Activated gamma-delta T cell treated with Interleukin-2 at 50 U/mL for 16 hours (primary cell): ENCODE measurements around the gene CYTH1.

Source experiments
- DNase-seq: peaks from one replicate; pipeline ENCODE4 v3.0.0-alpha.2; 2020

Gene CYTH1

DNA sequence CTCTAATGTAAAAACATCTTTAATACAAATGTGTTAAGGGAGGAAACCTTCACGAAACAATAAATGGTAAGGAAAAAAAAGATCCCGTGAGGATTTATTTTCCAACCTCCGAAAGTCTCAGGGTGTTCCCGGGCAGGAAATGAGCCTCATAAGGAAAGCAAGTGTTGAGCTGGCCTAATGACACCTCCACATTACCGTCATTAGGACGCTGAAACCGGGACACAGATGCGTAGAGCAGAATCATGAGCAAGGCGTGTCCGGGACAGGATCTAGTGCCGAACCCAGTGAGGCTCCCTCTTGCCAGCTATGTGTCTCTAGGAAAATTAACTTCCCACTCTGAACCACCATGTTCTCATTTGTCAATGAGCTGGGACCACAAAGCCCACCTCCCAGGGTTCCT is 22.7 kb upstream of the CYTH1 start:
- no peak for DNase-seq

DNA sequence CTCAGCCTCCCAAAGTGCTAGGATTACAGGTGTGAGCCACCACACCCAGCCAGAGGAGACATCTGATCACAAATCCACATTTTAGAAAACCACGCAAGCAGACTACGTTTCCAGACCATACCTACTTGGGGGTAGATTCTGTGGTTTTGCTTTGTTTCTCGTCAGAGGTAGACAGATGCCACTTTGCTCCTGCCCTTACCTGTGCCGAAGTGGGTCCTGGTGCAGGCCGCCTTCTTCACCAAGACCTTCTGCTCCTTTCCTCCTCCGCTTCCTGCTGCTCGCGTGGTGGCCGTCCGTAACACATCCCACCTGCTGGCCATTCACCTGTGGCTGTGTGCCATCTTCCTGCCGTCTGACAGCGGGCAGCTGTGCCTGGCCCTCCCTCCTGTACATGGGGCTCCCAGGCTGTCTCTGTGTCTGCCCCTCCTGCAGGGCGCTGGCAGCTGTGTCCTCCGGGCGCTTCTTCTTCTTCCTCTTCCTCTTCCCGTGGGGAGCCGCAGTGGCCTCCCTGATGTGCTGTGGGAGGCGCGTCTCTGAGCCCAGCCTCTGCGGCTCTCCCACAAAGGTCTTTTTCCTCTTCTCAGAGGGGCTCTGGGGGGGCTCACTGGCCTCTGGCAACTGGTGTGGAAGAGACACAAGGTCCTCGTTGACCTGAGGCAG is 21.2 kb upstream of the CYTH1 start:
- no peak for DNase-seq

DNA sequence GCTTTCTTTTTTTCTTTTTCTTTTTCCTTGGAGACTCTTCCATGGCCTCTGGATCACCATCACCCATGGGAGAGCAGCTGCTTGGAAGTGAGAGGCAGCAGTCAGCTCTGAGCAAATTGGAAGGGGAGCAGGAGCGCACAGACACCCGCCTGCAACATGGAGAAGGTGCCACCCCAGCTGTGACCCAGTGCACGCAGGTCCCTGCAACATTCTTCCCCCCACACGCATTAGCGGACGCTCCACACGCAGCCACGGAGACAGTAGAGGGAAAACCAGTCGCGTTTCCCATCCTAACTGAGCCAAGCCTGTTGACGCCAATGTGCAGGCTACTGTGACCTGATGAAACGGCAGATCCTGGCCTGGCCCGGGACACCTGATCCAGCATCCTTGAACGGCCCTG is 20.4 kb upstream of the CYTH1 start:
- no peak for DNase-seq

DNA sequence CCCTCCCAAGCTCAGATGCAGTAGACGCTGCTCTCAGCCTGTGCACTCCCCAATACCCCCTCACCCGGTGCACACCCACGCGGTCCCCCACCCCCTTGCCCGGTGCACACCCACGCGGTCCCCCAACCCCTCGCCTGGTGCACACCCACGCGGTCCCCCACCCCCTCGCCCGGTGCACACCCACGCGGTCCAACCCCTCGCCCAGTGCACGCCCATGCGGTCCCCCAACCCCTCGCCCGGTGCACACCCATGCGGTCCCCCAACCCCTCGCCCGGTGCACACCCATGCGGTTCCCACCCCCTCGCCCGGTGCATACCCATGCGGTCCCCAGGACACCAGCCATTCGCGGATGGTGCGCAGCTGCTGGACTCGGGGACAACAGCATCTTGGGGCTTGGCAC is 19.9 kb upstream of the CYTH1 start:
- no peak for DNase-seq

DNA sequence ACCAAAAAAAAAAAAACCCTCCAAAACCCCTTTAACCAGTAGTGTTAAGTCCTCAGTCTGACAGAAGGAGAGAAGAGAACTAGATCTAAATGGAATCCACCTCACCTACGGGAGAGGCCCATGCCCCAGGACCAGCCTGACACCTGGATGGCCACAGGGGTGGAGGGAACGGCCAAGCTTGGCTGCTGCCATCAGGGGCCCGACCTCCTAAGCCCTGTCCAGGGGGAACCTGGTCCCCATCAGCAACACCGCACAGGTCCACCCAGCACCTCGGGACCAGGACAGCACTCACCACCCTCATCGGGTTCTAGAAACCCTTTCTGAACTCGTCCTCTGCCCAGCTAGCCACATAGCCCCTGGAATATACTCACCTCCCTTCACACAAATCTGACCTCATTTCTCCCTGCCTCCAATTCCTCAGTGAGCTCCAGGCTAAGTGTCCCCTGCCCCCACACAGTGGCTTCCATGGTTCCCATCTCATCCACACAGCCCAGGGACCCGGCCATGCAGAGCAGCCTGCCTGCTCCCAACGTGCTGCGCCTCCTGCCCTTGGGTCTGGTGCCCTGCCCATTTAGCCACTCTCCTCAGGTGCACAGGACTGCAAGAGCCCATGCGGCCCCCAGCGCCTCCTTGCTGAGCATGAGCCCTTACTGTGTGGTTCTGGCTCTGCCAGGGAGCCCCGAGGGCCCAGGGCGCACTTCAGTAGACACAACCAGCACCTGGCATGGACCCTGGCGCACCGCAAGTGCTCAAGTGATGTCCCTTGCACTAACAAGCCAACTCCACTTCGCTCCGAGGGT is 18.3 kb upstream of the CYTH1 start:
- no peak for DNase-seq

DNA sequence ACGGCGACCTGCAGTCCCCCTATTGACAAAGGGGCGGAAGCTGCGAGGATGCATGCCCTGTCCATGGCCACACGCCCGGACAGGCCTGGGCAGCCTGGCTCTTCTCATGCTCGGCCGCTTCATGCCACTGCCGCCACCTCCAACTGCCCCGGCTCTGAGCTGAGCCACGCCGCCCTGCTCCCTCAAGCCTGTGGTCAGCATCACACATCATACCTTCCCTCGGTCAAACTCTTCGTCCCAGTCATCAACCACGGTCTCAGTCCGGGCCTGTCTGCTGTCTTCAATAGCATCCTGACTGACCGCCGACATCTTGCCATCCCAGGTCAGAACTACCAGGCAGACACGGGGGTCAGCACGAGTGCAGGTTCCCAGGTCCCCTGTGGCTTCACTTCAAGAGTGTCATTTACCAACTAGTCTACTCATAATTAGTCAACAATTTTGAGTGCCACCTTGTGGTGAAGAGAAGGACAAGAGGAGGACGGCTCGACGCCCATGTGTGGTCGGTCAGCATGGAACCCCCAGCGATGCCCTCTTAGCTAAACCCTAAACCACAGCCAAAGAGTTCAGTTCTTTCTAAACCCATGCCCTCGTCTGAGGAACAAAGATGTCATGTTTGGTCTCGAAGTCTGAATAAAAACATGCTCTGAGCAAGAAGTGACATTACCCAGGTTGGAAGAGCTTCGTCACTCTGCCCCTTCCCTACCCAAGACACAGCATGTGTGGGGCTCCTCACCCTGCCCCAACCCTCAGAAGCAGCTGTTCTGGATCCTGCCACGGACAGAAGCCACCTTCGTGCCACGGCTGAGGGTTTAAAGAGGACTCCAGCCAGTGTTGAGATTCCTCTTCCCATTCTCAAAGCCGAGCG is 16.9 kb upstream of the CYTH1 start:
- no peak for DNase-seq

DNA sequence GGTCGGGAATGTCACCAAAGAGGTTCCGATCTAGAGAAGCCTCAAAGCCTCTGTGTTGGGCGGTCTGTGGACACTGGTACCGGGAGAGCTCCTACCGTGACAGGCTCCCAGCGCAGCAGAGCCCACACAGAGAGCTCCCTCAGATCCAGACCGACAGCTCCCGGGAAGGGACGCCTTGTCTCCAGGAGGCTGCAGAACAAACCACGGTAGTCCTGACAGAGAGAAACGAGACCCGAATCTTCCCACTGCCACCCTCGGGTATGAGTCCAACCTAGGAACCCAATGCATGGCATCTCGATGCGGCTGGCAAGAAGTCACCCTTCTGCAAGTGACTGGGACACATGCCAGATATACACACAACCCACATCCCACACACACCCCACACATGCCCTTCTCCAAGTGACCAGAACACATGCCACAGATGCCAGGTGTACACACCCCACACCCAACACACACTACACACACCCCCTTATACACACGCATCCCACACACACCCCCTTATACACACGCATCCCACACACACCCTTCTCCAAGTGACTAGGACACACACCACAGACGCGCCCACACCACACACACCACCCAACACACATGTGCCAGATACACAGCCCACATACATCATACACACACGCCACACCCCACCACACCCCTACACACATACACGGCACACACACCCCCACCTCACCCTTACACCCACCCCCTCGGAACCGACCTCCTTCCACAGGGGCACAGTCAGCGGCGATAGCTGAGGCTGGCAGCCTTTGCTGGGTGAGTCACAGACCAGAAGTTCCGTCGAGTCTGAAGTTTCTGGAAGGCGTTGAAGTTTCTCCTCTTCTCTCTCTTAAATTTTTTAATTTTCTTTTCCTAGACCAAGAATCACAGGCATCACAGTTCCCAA is 15.9 kb upstream of the CYTH1 start:
- no peak for DNase-seq

DNA sequence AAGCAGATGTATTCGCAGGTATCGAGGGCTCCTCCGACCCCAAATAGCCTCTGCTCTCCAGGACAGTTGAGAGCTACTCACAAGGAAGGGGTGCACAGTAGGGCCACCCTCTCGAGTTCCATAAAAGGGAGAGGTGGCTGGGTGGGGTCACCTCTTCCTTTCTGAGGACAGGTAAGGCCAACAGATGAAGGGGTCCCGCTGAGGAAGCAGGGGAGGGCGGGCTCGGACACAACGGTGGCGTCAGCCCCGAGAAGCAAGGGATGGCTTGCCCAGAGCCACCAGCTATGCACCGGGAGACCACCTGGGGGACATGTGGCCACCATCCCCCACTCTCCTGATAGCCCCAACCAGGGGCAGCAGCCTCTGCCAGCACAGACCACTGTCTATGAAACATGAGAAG is 15.1 kb upstream of the CYTH1 start:
- DNase-seq, result no peak

DNA sequence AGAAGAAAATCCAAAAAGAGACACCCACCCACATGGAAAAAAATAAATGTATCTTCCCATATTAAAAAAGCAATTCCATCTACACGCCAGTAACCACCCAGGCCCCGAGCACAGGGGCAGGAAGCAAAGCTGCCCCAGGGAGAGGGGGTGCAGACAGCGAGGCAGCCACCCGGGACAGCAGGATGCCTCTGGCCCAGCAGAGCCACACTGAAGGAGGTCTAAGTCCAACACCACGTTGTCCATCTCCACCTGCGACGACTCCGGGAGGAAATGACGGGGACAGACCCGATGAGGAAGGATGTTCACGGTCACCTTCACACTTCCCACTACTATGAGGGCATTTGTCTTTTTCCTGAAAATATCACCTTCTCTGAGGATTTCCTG is 14.4 kb upstream of the CYTH1 start:
- no peak for DNase-seq

DNA sequence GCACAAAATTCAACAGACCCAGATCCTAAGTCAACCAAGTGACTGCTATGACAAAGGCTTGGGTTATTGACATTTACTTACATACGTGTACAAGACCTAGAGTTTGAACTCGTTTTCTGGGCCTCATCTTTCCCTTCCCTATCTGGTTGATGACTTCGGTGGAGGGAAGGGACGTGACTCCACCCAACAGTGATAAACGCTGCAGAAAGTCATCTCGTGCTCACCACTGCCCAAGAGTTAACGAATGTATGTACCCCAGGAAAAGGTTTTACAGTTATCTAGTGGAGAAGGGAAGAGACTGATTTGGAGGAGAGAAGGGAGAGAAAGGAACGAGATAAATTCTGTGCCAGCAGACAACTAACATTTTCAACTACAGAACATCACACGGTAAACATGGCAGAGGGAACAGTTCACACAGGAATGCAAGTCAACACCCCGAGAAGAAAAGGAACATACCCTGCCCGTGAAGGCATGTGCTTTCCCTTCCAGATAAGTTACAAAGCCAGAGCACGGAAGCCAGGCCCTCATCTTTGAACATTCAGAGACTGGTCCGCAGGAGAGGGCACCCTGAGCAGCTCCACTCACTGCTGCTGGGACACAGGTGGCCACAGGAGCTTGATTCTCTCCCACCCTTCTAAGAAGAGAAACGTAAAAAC is 13.9 kb upstream of the CYTH1 start:
- DNase-seq, result no peak

DNA sequence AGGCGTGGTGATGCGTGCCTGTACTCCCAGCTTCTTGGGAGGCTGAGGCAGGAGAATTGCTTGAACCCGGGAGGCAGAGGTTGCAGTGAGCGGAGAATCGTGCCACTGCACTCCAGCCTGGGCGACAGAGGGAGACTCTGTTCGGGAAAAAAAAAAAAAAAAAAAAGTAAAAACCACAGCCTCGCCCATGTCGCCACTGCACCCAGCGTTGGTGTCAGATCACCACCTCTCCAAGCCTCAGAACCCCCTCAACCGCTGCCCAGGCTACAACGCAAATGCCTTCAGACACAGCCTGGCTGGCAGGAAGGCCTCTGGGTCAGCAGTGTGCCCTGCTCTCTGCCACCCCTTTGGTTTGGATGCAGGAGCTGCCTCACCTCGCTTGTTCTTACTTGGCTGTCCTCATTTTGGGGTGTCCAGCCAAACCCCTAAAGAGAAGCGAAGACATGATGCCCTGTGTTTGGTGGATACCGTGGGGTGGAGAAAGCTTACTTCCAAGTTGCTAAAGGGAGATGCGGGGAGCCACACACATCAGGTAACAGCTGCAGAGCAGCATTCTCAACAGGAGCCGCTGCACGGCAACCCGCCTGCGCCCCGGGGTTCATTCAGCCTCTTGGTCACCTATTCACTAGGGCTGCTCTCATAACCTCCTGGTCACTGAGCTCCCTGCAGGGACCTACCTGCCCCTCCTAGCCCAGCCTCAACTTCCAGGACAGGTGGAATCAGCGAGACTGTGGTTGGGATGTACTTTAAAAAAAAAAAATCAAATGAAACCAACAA is 13.0 kb upstream of the CYTH1 start:
- no peak for DNase-seq

DNA sequence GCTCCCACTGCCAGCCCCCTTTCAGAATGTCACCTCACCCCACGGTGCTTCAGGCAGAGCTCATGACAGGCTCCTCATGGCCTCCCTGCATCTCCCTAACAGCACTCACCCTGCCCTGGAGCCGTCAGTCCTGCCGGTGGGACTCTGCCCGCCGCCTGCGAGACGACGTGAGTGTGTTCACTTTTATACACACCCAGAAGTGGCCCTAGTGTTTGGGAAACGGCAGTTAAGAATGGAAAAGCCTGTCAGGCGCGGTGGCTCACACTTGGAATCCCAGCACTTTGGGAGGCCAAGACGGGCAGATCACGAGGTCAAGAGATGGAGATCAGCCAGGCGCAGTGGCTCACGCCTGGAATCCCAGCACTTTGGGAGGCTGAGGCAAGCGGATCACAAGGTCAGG is 12.3 kb upstream of the CYTH1 start:
- no peak for DNase-seq

DNA sequence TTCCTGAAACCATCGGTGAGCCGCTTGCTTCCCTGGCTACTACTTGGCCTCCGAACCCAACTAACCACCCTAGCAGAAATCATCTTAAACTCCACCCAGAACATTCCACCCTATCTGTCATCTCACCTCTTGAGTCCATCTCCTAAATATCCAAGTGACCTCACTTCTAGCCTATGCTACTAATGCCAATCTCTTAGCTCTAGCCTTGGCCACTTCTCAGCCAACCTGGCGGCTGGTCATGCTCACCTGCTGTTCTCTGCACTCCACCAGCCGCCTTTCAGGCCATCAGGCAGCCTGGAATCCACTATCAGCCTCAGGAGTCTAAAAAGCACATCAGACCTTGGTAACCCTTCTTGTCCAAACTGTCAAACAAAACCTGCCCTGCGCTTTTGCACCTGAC is 11.9 kb upstream of the CYTH1 start:
- no peak for DNase-seq

DNA sequence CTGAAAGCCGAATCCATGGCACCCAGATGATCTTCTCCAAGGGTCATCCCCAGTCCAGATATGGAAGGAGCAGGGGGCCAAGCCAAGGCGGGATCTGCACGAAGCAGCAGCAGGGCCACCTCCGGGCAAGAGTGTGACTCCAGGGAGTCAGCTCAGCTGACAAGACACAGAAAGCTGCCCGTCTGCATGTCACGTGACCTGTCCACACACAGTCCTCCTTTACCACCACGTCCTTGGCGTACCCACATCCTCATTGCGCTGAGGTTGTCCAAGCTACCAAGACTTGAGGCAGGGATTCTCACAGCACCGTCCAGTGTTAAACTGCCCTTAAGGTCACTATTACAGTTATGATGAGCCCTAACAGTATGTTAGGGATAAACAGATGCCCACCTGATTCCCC is 11.3 kb upstream of the CYTH1 start:
- DNase-seq, result no peak

DNA sequence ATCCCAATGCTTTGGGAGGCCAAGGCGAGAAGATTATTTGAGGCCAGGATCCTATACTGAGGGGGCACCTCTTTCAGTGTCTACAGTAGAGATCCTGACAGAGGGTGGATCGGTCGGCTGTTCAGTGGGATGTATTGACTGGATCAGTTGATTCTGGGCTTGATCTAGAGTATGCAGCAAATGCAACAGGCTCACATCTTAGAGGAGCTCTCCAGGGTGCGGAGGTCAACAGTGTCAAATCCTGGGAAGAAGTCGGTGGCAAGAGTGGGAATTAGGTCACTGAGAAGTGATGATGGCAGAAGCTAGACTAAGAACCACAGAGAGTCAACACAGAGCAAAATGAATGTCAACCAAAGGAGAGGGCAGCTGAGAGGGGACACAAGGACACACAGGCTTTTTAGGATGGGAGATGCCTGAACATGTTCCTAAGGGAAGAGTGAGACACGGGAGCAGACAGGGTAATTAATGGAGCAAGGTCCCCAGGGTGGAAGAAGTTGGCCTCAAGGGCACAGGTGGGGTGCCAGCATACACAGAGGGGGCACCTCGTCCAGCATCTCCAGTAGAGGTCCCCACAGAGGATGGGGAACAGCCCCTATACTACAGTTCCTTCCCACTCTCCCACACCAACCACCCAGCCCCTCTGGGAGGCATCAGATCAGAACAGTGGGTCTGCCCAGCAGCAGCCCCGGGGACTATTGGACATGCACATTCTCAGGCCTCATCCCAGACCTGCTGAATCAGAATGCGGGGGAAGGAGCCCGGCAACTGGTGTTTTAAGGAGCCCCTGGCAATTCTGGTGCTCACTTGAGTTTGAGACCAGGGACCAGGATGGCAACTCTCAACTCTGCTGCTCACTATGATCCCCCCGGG is 10.0 kb upstream of the CYTH1 start:
- no peak for DNase-seq

DNA sequence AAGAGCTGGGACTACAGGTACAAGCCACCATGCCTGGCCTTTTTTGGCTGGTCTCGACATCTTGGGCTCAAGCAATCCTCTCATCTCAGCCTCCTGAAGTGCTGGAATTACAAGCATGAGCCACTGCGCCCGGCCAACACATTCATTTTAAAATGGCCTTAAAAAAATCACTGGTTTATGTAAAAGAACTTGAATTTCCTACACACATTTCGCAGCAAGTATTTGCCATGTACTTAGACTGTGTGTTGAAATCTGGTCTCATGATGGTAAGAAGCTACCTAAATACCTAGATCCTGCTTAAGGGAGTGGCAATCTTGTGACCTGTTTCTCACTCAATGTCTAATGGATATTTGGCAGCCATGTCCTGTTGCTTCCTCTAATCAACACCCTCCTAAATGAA is 8.5 kb upstream of the CYTH1 start:
- no peak for DNase-seq

DNA sequence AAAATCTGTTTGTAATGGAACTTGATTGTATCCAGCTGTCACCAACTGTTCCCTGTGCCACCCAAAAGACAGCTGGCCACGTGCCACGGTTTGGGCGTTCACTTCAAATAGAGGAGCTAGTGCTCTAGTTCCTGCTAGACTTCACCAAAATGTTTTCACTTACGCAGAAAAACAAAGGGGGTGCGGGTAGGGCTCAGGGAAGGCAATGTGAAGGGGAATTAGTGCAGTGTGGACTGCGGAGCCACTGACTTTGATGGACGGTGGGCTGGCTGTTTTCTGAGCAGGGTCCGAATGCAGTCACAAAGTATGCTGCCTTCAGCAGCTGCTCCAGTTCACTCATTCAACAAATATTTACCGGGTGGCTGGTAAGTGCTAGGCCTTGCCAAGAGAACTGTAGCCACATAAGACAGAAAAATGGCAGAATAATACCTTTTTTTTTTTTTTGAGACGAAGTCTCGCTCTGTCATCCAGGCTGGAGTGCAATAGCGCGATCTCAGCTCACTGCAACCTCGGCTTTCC is 7.6 kb upstream of the CYTH1 start:
- peak; percentile 44 for DNase-seq

DNA sequence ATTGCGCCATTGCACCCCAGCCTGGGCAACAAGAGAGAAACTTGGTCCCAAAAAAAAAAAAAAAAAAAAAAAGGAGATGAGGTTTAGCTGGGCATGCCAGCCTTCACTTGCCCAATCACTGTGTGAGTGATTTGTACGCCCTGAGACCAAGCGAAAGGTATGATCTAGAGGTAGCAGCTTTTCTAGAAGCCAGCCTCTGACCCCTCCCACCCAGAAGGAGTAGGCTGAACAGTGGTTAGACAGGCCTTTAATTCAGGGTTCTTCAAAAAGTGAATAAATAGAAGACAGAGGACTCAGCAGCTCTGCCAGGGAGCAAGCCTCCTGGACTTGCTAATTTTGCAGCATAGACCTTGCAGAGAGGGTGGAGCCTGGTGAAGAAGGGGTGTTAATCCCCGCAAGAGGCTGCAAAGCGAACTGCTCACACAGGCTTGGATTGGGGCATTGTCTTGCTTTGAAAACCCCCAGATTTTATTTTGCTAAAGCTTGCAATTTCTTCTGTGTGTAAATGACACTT is 7.1 kb upstream of the CYTH1 start:
- no peak for DNase-seq

DNA sequence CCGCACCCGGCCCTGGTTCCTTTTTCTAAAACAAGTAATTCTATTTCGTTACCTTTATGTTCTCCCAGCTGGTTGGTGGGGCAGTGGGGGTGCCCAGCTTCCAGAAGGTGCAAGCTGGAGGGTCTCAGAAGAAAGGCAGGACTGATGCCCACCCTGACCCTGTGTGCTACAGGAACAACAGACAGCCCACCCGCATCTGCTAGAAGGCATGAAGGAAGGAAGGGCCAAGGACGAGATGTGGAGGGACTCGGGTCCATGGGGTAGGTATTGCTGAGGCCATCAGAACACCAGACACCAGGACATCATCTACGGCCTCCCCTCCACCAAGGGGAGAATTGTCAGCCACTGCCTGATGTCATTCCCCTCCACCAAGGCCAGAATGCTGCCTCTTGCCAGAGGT is 6.4 kb upstream of the CYTH1 start:
- no peak for DNase-seq

DNA sequence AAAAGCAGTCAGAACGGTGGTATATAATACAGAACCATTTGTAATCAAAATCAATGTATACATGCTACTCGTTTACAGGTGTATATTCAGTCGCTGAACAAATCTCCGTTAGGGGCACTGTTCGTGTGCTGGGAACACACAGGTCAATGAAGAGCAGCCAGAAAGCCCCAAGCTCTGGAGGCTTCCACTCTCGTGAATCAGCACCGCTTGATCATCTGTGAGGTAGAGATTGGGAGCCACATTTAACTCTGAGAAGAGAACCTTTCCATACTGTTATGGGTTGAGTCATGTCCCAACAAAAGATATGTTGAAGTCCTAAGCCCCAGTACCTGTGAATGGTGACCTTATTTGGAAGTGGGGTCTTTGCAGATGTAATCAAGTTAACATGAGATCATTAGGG is 5.4 kb upstream of the CYTH1 start:
- no peak for DNase-seq
